Calu3 (cell line): ENCODE results near the gene GXYLT2. TPM values are rescaled to one million over a fixed set of nuclear protein-coding genes. Genes with fewer than 3 reads are reported as not detected.
"Not testable (repeated sequence)": the region's sequence is repeated elsewhere in the genome, so short reads cannot be mapped to it uniquely, and the experiment has no call there.

Source experiments
- BruUV-seq: library from RNA; stranded (reverse); fragments of 400-500 nt; replicated peaks from 2 replicates; lab custom pipeline; 2021; lab: Mats Ljungman, UMichigan
- CTCF ChIA-PET: fragments of 300-600 bp; sonication (Branson Sonifier 250); formaldehyde crosslinking; loops from one replicate; lab custom pipeline; 2022; ENCODE audit warnings: antibody characterized with exemption; lab: Charles Lee
- DNase-seq: peaks from one replicate; pipeline ENCODE4 v3.0.0; 2022
- H3K27ac Mint-ChIP-seq: one replicate; pipeline ENCODE4 v1.8.0; 2022; ENCODE audit warnings: mixed read lengths; ENCODE audit not compliant: unreplicated experiment
- H3K27me3 Mint-ChIP-seq: one replicate; pipeline ENCODE4 v1.8.0; 2022; ENCODE audit warnings: mixed read lengths; ENCODE audit not compliant: unreplicated experiment
- H3K36me3 Mint-ChIP-seq: one replicate; pipeline ENCODE4 v1.8.0; 2022; ENCODE audit warnings: mild to moderate bottlenecking, moderate library complexity, mixed read lengths; ENCODE audit not compliant: insufficient read depth, unreplicated experiment
- H3K4me1 Mint-ChIP-seq: one replicate; pipeline ENCODE4 v1.8.0; 2022; ENCODE audit warnings: mild to moderate bottlenecking, low read depth, mixed read lengths; ENCODE audit not compliant: unreplicated experiment
- H3K4me3 Mint-ChIP-seq: one replicate; pipeline ENCODE4 v1.8.0; 2022; ENCODE audit warnings: mild to moderate bottlenecking, low read depth, moderate library complexity, mixed read lengths; ENCODE audit not compliant: unreplicated experiment
- H3K9me3 Mint-ChIP-seq: one replicate; pipeline ENCODE4 v1.8.0; 2022; ENCODE audit warnings: low read depth, mixed read lengths; ENCODE audit not compliant: unreplicated experiment
- CTCF ChIP-seq: fragments of 200-600 bp; IDR thresholded peaks from one replicate; pipeline ENCODE4 v1.8.0; 2022; ENCODE audit warnings: antibody characterized with exemption; ENCODE audit not compliant: unreplicated experiment
- intact Hi-C: fragments of 100-400 bp; cut with micrococcal nuclease; formaldehyde crosslinking; loops from one replicate; pipeline ENCODE4 v1.10.0; 2022; ENCODE audit not compliant: unreplicated experiment
- total RNA-seq: library from RNA; stranded (reverse); gene quantifications from 2 replicates; pipeline ENCODE4 v1.2.3, GENCODE V29; 2022

The GXYLT2 gene
- total RNA-seq, 1 experiment from 2014 or later = 0.52 TPM

- H3K4me1 Mint-ChIP-seq = peaks cover 10% of the 10 kb centered on the region
- H3K4me3 Mint-ChIP-seq = peak within 1 kb of the TSS; percentile 96
- no peaks in the 10 kb centered on the region for H3K9me3 Mint-ChIP-seq
- intact Hi-C loops = loop anchor here (1.0 to 5.0 kb wide), 2 partner anchors 58 to 61 kb away; no protein-coding TSS in a partner anchor
- no peak for TF ChIP-seq CTCF
- peak; percentile 91 for DNase-seq
- BruUV-seq = TSS peak; percentile 87
- H3K27me3 Mint-ChIP-seq = no peaks in the 10 kb centered on the region
- peak within 1 kb of the TSS; percentile 89 for H3K27ac Mint-ChIP-seq
- CTCF ChIA-PET = interaction anchor here (0.6 to 2.1 kb wide), 3 partner anchors 50 to 146 kb away, joined by 3 to 8 read pairs (median 3); no protein-coding TSS in a partner anchor
- peaks cover 43% of the 10 kb centered on the region for H3K36me3 Mint-ChIP-seq
Observed at GRCh38 chr3:72996473-72997333, 108.9 kb downstream of the GXYLT2 start, which contains the start of gene PPP4R2. TSS of gene PPP4R2 (plus strand) at chr3:72996811. CDS start at chr3:72997038, 227 bp downstream.

- TF ChIP-seq CTCF = peak; percentile 13
- Mint-ChIP-seq H3K27ac (peak overlapping the region; percentile 89), H3K4me1 (peaks cover 16% of the 10 kb centered on the region), H3K4me3 (peak overlapping the region; percentile 96), H3K36me3 (peaks cover 50% of the 10 kb centered on the region), H3K27me3 (no peaks in the 10 kb centered on the region), H3K9me3 (no peaks in the 10 kb centered on the region)
- peak; percentile 26 for DNase-seq
- BruUV-seq = no TSS peak
- intact Hi-C loops = loop anchor here (1.0 to 5.0 kb wide), 2 partner anchors 59 to 60 kb away; no protein-coding TSS in a partner anchor
- CTCF ChIA-PET = interaction anchor here (0.6 to 2.1 kb wide), 3 partner anchors 51 to 146 kb away, joined by 3 to 8 read pairs (median 3); no protein-coding TSS in a partner anchor
Observed at GRCh38 chr3:72997421-72997961, 109.6 kb downstream of the GXYLT2 start.

- DNase-seq = no peak
- H3K27ac Mint-ChIP-seq = no peak overlapping the region
- H3K4me3 Mint-ChIP-seq = peak overlapping the region; percentile 96
- CTCF ChIA-PET = no interaction called here
- BruUV-seq = no TSS peak
- peaks cover 57% of the 10 kb centered on the region for H3K36me3 Mint-ChIP-seq
- intact Hi-C loops = loop anchor here (5.0 kb wide), 1 partner anchor 59 kb away; no protein-coding TSS in a partner anchor
- no peak for TF ChIP-seq CTCF
- H3K9me3 Mint-ChIP-seq = no peaks in the 10 kb centered on the region
- H3K27me3 Mint-ChIP-seq = no peaks in the 10 kb centered on the region
- peaks cover 16% of the 10 kb centered on the region for H3K4me1 Mint-ChIP-seq
Observed at GRCh38 chr3:72998466-72998865, 110.6 kb downstream of the GXYLT2 start.

- no peak for TF ChIP-seq CTCF
- CTCF ChIA-PET = no interaction called here
- intact Hi-C loops = loop anchor here (5.0 kb wide), 2 partner anchors 57 to 148 kb away; no protein-coding TSS in a partner anchor
- H3K9me3 Mint-ChIP-seq = no peaks in the 10 kb centered on the region
- peaks cover 72% of the 10 kb centered on the region for H3K36me3 Mint-ChIP-seq
- H3K4me1 Mint-ChIP-seq = peaks cover 16% of the 10 kb centered on the region
- peak overlapping the region; percentile 55 for H3K4me3 Mint-ChIP-seq
- no peak overlapping the region for H3K27ac Mint-ChIP-seq
- no TSS peak for BruUV-seq
- no peaks in the 10 kb centered on the region for H3K27me3 Mint-ChIP-seq
- DNase-seq = no peak
Observed at GRCh38 chr3:72999951-73000350, 112.1 kb downstream of the GXYLT2 start.

- CTCF ChIA-PET, H3K27ac Mint-ChIP-seq, H3K4me3 Mint-ChIP-seq, H3K9me3 Mint-ChIP-seq, BruUV-seq, DNase-seq, H3K27me3 Mint-ChIP-seq: not testable (repeated sequence)
- Mint-ChIP-seq H3K36me3 (peaks cover 77% of the 10 kb centered on the region), H3K4me1 (peaks cover 23% of the 10 kb centered on the region)
- intact Hi-C loops = loop anchor here (5.0 kb wide), 1 partner anchor 151 kb away; no protein-coding TSS in a partner anchor
Observed at GRCh38 chr3:73003050-73003449, 115.2 kb downstream of the GXYLT2 start.
